Adrenal gland (tissue), 12 donors: Measurements from ENCODE around the gene PPT1. TPM values are rescaled to one million over a fixed set of nuclear protein-coding genes. Genes with fewer than 3 reads are reported as not detected.

ENCODE experiments used
- DNase-seq, 7 donors: peaks; one replicate each; pipeline ENCODE4 v3.0.0-alpha.2; 2019 to 2020
- H3K27ac ChIP-seq, 5 donors: fragments of 200-600 bp; sonication (generic) in 4 of 5; 1 replicate in 3 of 5; 2 replicates in 2 of 5; pipeline versions ENCODE4 v1.5.1 to v1.8.0; 2016 to 2020; ENCODE audit warnings: mild to moderate bottlenecking in 1 of 5
- H3K27me3 ChIP-seq: fragments of 200-600 bp; 2 replicates; pipeline ENCODE4 v1.8.0; 2021
- H3K36me3 ChIP-seq, 2 donors: fragments of 200-600 bp; replicated peaks in 1 of 2; 1 replicate in 1 of 2; 2 replicates in 1 of 2; pipeline versions ENCODE4 v1.5.1 to v1.8.0; 2018 to 2022
- H3K4me1 ChIP-seq, 2 donors: fragments of 200-600 bp; replicated peaks in 1 of 2; 1 replicate in 1 of 2; 2 replicates in 1 of 2; pipeline versions ENCODE4 v1.5.1 to v1.8.0; 2018 to 2021
- H3K4me3 ChIP-seq, 4 donors: fragments of 200-600 bp; sonication (generic) in 3 of 4; one replicate each; pipeline ENCODE4 v1.5.1; 2016 to 2018
- H3K9me3 ChIP-seq, 3 donors: fragments of 200-600 bp; sonication (generic) in 1 of 3; replicated peaks in 1 of 3; 1 replicate in 2 of 3; 2 replicates in 1 of 3; pipeline versions ENCODE4 v1.5.1 to v1.8.0; 2016 to 2021
- CTCF ChIP-seq, 6 experiments: fragments of 450-650 bp in 4 of 6; fragments of 200-600 bp in 2 of 6; sonication (generic) in 1 of 6; IDR thresholded peaks; 1 replicate in 5 of 6; 2 replicates in 1 of 6; pipeline versions ENCODE4 v1.5.1 to v1.8.0; 2016 to 2021; ENCODE audit warnings: antibody characterized with exemption in 6 of 6, mild to moderate bottlenecking in 2 of 6, moderate library complexity in 1 of 6
- POLR2A ChIP-seq, 2 donors: fragments of 450-650 bp; IDR thresholded peaks; one replicate each; pipeline ENCODE4 v1.6.1; 2017; ENCODE audit warnings: antibody characterized with exemption in 2 of 2, mild to moderate bottlenecking in 2 of 2, moderate library complexity in 1 of 2
- WGBS, 4 donors: extraction: QIAGEN DNeasy Blood & Tissue Kit in 2 of 4; methylation state at CpG; one replicate each; pipeline versions ENCODE4 v1.1.5 to v1.1.7; 2013 to 2017; 5-methylcytosine and 5-hydroxymethylcytosine counted together
- intact Hi-C, 2 donors: fragments of 100-400 bp; cut with DNase I; formaldehyde crosslinking; loops; one replicate each; pipeline versions ENCODE4 v1.14.1 to v1.15.0; 2022 to 2023
- polyA plus RNA-seq, 3 donors: library from polyadenylated mRNA; stranded (reverse); fragments of 200-250 nt in 2 of 3; fragments of 350-450 nt in 1 of 3; fragmentation: Illumina TruSeq in 1 of 3; extraction: RNeasy Lipid Tissue Mini Kit (QIAGEN cat#74804) in 1 of 3; gene quantifications; one replicate each; pipeline ENCODE4 v1.2.3, GENCODE V29; 2013 to 2014
- total RNA-seq, 9 donors: library from RNA; depleted of rRNA in 4 of 9; stranded (reverse); fragments of >200 nt in 4 of 9; fragments of 120-200 nt in 1 of 9; fragmentation: NEBNext Ultra II Directional in 1 of 9; extraction: Animal tissue kit (Norgen Biotek cat#: 25700) in 1 of 9; gene quantifications; one replicate each; pipeline versions ENCODE4 v1.1.0 to v1.2.4, GENCODE V29; 2013 to 2023
- donor health status: healthy with polysubstance abuse.
- donor health status: Bipolar disorder and iron deficiency.
- donor health status: DM: yes; HTN: yes; CAD: no.
- donor health status: DM: no; HTN: no; CAD: no.
- donor health status: DM: no; HTN: no; CAD: no.
- donor health status: DM: yes; HTN: yes; CAD: no.

Gene PPT1
- total and polyA plus RNA-seq, 12 donors = 55.3 to 136 (median 76.6) TPM

GRCh38 chr1:40030528-40031135 lies 66.4 kb downstream of the PPT1 start:
- no peak for TF ChIP-seq CTCF (IDR thresholded peaks at IDR 0.05)
- no peaks in the 10 kb centered on the region for H3K9me3 ChIP-seq
- no peaks in the 10 kb centered on the region for H3K4me1 ChIP-seq
- intact Hi-C loops = no loop called here
- H3K36me3 ChIP-seq = no peaks in the 10 kb centered on the region
- no peak for DNase-seq
- H3K27ac ChIP-seq = no peak overlapping the region
- H3K27me3 ChIP-seq = no peaks in the 10 kb centered on the region
- 57 to 64% (median 60%) methylated on average over 3 of the region's 3 CpGs for WGBS, 4 donors
- H3K4me3 ChIP-seq = no peak overlapping the region

- 51 to 73% (median 64%) methylated on average over 3 of the region's 3 CpGs for WGBS, 4 donors
- intact Hi-C loops = no loop called here
- Histone ChIP-seq H3K27ac (no peak overlapping the region), H3K4me3 (no peak overlapping the region), H3K27me3 (no peaks in the 10 kb centered on the region), H3K36me3 (no peaks in the 10 kb centered on the region), H3K4me1 (no peaks in the 10 kb centered on the region), H3K9me3 (no peaks in the 10 kb centered on the region)
- TF ChIP-seq POLR2A (IDR thresholded peaks at IDR 0.05) (no peak), CTCF (IDR thresholded peaks at IDR 0.05) (no peak)
- no peak for DNase-seq
Measured at GRCh38 chr1:40029608-40030007, 67.4 kb downstream of the PPT1 start.

GRCh38 chr1:40027647-40028046 lies 69.4 kb downstream of the PPT1 start:
- no peak for TF ChIP-seq CTCF (IDR thresholded peaks at IDR 0.05)
- no peak for TF ChIP-seq POLR2A (IDR thresholded peaks at IDR 0.05)
- Histone ChIP-seq H3K4me3 (no peak overlapping the region), H3K27me3 (peaks cover 7% of the 10 kb centered on the region), H3K27ac (no peak overlapping the region), H3K36me3 (no peaks in the 10 kb centered on the region), H3K4me1 (no peaks in the 10 kb centered on the region), H3K9me3 (no peaks in the 10 kb centered on the region)
- DNase-seq = no peak
- intact Hi-C loops = no loop called here

- no peak overlapping the region for H3K4me3 ChIP-seq
- 50 to 66% (median 62%) methylated on average over 2 of the region's 2 CpGs for WGBS, 4 donors
- intact Hi-C loops = no loop called here
- DNase-seq = no peak
- no peak overlapping the region for H3K27ac ChIP-seq
- peaks cover 7% of the 10 kb centered on the region for H3K27me3 ChIP-seq
- H3K9me3 ChIP-seq = no peaks in the 10 kb centered on the region
- H3K36me3 ChIP-seq = no peaks in the 10 kb centered on the region
- no peaks in the 10 kb centered on the region for H3K4me1 ChIP-seq
- TF ChIP-seq POLR2A (IDR thresholded peaks at IDR 0.05) = no peak
- TF ChIP-seq CTCF (IDR thresholded peaks at IDR 0.05) = no peak
Measured at GRCh38 chr1:40024671-40025070, 72.4 kb downstream of the PPT1 start.
